Myocyte (in vitro differentiated cells): ENCODE data around the gene SPPL2B. TPM values are rescaled to one million over a fixed set of nuclear protein-coding genes. Genes with fewer than 3 reads are reported as not detected.
A peak's percentile ranks its signal among the peaks of the same experiment; 100 is the strongest.
"Not testable (repeated sequence)": the region's sequence is repeated elsewhere in the genome, so short reads cannot be mapped to it uniquely, and the experiment has no call there.

Experiments used
- DNase-seq: peaks from one replicate; pipeline ENCODE4 v3.0.0-alpha.2; 2012; ENCODE audit warnings: low read depth
- polyA plus RNA-seq: library from polyadenylated mRNA; unstranded; fragments of >200 nt; gene quantifications from one replicate; pipeline ENCODE4 v1.2.1, GENCODE V29; 2012; ENCODE audit warnings: missing spikeins
- total RNA-seq: library from RNA; depleted of rRNA; stranded (reverse); fragments of >200 nt; gene quantifications from 2 replicates; pipeline ENCODE4 v1.2.3, GENCODE V29; 2014

SPPL2B gene
- 36.1 and 45.7 TPM in 2 replicates for total RNA-seq
- polyA plus RNA-seq, result 42.7 TPM

- peak; percentile 92 for DNase-seq
Measured at GRCh38 chr19:2328401-2329148, at the start of gene SPPL2B, which contains the start of gene LSM7. TSS of gene SPPL2B (plus strand) at chr19:2328684. CDS start at chr19:2328710, 26 bp downstream. TSS of gene LSM7 (minus strand) at chr19:2328586. CDS start at chr19:2328566, 20 bp downstream.

GRCh38 chr19:2280633-2281264 lies 47.7 kb upstream of the SPPL2B start:
- DNase-seq, result no peak

GRCh38 chr19:2281265-2282061 lies 47.0 kb upstream of the SPPL2B start:
- not testable (repeated sequence) for DNase-seq

- peak; percentile 50 for DNase-seq
Measured at GRCh38 chr19:2282062-2282861, 46.2 kb upstream of the SPPL2B start, which contains the start of gene PEAK3. TSS of gene PEAK3 (minus strand) at chr19:2282175. CDS start at chr19:2280931, 1,244 bp downstream.

- no peak for DNase-seq
Measured at GRCh38 chr19:2282862-2283237, 45.6 kb upstream of the SPPL2B start.

GRCh38 chr19:2283835-2284507 lies 44.5 kb upstream of the SPPL2B start:
- DNase-seq, result no peak

- DNase-seq, result no peak
Measured at GRCh38 chr19:2286402-2287140, 41.9 kb upstream of the SPPL2B start.

GRCh38 chr19:2287585-2288337 lies 40.7 kb upstream of the SPPL2B start:
- no peak for DNase-seq

GRCh38 chr19:2288338-2288817 lies 40.1 kb upstream of the SPPL2B start:
- DNase-seq, result no peak

DNA sequence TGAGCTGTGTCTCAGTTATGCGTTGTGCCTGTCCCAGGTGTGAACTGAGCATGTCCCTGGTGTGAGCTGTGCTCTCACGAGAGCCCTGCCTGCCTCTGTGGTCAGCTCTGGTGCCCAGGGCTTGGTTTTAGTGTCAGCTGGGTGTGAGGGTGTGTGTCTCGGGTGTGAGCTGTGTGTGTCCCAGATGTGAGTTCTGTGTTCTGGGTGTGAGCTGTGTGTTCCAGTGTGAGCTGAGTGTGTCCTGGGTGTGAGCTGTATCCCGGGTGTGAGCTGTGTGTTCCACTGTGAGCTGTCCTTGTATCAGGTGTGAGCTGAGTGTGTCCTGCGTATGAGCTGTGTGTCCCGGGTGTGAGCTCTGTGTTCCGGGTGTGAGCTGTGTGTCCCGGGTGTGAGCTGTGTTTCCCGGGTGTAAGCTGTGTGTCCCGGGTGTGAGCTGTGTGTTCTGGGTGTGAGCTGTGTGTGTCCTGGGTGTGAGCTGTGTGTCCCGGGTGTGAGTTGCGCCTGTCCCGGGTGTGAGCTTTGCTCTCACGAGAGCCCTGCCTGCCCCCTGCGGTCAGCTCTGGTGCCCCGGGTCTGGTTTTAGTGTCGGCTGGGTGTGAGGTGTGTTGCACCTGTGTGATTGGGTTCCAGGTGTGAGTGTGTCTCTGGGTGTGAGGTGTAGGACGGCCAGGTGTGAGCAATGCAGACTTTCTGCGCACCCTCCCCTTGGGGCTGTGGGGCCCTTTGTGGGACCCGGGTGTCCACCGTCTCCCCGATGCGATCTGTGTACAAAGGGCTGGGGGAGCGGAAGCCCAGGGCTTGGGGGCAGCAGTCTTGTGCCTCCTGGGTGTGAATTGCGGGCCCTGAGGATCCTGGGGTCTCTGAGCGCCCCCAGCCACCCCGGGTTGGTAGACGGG lies 39.4 kb upstream of the SPPL2B start:
- DNase-seq, result no peak

- DNase-seq, result no peak
Measured at GRCh38 chr19:2289714-2290435, 38.6 kb upstream of the SPPL2B start.

- DNase-seq, result no peak
Measured at GRCh38 chr19:2290441-2291184, 37.9 kb upstream of the SPPL2B start.

DNA sequence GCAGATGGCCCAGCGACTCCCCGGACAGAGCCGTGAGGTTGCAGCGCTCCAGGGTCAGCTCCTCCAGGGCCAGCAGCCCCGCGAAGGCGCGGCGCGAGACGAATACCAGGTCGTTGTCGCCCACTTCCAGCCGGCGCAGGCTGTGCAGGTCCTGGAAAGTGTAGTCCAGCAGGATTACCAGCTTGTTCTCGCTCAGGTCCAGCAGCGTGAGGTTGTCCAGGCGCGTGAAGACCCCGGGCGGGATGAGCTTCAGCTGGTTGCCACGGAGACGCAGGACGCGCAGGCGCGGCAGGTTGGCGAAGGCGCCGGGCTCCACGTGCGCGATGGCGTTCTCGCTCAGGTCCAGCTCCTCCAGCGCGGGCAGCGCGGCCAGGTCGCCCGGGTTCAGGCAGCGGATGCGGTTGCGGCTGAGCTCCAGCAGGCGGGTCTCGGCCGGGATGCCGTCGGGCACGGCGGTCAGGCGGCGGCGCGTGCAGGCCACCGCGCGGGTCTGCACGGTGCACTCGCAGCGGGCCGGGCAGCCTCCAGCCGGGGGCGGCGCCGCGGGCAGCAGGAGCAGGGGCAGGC lies 37.2 kb upstream of the SPPL2B start:
- DNase-seq, result no peak

DNA sequence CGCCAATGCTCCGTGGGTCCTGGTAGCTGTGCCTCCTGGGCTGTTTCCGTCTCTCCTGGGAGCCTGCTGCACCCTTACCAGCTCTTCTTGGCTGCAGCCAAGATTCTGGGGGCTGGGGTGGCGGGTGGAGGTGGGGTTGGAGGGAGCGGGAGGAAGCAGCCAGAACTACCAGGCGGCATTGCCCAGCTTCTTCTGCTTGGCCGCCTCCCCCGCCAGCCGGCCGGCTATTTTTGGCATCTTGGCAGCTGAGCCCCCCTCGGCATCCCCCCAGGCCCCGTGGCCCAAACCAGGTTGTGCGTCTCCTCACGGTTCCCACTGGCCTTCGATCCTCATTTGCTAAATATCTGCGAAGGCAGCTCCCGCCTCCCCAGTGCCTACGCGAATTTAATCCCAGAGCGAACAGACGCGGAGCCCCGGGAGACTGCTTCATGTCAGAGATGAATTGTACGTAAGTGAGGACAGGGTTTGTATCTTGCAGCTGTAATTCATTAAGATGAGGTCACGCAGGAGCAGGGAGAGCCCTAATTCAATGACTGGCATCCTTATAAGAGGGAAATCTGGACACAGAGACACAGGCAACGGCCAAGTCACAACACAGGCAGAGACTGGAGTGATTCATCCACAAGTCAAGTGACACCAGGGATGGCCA lies 33.7 kb upstream of the SPPL2B start:
- DNase-seq, result no peak

DNA sequence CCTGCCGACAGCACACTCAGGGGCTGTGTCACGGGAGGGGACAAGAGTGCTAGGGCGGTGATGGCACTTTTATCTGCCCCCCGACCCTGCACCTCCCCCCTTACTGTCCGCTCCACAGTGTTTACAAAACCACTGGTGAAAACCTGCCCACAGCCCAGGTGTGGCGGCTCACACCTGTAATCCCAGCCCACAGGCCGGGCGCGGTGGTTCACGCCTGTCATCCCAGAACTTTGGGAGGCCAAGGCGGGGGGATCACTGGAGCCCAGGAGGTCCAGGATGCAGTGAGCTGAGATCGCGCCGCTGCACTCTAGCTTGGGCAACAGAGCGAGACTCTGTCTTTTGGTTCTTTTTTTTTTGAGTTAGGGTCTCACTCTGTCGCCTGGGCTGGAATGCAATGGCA lies 32.3 kb upstream of the SPPL2B start:
- DNase-seq, result no peak
